GM18868 (cell line): ENCODE data around the gene BCL11A.

ENCODE experiments used
- ATAC-seq: cut with Tn5 transposase; IDR thresholded peaks from one replicate; pipeline ENCODE4 v1.9.1; 2021; ENCODE audit warnings: mild to moderate bottlenecking, moderate library complexity; ENCODE audit not compliant: unreplicated experiment

BCL11A gene

DNA sequence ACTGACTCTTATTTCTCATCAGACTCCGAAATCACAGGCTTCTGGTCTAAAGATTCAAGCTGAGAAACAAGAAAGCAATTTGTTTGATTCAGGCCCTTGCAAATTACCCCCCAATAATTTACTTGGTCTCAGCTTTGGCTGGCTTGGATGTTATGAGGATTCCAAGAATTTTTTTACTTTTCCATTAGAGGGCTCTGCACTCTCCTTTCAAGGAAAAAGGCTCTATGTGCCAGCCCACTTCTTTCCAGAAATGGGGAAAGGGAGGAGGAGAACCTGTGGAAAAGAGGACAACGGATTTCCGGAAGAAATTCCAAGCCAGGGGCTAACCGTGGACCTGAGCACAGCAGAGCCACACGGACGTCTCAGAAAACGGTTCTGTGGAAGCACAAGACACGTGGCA lies 44.4 kb downstream of the BCL11A start:
- no peak for ATAC-seq

DNA sequence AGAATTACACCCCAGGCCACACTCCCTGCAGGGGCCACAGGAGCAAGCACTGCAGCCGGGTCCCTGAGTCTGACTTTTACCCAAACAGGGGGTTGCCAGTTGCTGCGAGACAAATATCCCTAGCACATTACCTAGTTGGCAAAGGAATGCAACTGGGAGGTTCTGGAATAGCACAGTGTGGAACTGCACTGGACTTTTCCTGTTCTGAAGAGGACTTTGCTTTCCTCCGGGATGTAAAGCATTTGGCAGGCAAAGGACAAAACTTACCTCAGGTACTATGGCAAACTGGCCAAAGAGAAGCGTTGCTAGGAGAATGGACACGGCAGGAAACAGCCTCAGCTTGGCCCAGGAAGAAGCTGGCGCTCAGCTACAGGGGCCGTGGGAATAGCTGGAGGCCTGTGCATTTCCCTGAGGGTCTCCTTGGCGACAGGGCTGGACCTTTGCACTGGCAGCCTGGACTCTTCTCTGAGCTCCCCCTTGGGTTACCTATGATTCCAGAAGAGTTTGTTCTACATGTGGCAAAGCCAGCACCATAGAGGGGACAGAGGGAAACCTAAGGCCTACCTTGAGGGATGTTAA lies 45.0 kb downstream of the BCL11A start:
- ATAC-seq = no peak

DNA sequence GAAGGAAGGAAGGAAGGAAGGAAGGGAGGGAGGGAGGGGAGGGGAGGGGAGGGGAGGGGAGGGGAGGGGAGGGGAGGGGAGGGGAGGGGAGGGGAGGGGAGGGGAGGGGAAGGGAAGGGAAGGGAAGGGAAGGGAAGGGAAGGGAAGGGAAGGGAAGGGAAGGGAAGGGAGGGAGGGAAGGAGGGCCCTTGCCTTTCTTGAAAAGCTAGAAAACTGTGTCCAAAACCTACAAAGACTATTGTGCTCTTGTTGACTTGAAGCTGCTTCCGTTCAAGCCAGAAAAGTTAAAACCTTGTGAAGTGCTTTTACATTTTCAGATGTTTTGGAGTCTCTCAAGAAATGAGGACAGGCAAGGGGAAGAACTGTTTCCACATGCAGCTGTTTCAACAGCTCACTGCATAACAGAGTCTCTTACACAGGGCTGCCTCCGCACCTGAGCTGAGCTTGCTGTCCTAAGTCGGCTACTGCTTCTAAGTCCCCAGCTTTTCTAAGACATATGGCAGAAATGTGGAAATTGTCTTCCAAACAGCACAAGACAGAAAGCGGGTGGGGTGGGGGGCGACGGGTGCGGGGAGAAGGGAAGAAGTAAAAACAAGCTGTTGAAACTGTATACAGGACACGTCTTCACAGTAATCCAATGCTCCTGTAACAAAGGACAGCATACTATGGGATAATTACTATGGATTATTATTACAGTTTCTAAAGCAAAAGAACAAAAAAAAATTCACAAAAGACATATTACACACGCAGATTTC lies 46.1 kb downstream of the BCL11A start:
- peak; percentile 22 for ATAC-seq

DNA sequence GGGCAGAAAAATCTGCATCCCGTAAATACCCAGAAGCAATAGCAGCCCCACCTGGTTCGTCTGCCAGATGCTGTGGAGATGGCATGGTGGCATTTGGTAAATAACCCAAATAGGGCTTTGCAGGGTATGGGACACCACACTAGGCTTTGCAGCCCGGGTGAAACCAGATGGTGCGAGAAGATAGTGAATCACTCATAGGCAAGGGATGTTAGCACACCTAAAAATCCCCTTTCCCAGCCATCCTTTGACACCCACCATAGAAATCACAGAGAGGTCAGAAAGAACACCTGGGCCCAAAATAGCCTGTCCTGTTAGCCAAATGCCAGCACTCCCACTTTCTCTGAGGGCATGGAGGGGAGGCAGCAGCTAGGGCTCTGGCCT lies 47.6 kb downstream of the BCL11A start:
- peak; percentile 74 for ATAC-seq

DNA sequence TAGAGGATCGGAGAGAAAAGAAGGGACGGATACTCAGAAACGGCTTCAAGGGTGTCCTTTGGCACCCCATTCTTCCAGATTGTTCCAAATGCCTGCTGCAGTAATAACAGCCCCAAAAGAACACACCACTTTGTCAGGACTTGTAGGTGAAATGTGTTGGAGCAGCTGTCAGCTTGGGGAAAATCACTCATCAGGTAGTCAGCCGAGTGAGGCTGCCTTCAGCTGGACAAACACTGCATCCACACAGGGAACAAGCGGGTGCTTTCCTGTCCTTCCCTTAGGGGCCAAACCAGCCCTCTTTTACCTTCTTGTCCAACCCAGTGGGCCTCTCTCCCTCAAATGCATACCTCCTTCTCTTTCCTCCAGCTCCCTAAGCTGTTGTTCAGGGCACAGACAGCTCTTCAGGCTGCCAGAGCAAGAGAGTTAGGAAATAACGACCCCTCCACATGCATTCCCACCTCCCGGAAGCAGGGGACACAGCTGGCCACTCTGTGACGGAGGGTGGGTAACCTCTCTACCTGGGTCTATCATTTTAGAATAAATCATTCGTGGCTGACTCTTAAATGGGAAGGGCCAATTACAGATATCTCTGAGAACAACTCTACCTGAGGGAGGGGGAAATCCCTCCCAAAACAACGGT lies 48.1 kb downstream of the BCL11A start:
- no peak for ATAC-seq

DNA sequence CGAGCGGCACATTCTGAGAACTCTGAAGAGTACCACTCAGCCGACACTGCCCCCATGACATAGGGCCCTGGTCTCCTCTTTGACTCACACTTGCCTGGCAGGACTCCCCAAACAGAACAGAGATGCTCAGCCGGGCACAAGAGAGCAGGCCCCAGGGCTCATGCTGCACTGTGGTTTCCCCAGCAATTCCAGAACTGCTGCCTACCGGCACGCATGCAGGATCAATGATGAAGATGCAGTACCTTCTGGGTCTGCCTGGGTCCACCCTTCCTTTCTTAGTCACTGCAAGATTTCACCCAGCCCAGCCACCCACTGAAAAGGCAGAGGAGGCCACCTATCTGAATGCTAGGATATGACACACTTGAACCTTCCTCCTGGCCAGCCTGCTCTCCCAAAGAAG lies 49.4 kb downstream of the BCL11A start:
- ATAC-seq = peak; percentile 27

DNA sequence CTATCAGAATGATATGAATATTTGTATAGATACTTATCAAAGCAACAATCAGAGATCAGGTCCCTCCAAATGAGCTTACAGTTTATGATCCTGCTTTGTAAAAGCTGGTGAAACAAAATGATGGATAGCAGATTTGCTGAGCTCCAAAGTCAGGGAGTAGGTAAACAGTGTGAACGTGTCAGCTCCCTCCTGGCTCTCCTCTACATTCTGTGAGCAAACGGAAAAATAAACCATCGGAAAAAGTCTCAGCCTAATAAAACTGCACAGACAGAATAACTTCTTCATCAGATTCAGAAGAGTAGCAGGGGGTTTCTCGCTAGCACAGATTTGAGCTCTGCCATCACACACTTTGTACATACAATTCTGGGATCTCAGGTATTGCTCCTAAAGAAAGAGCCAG lies 51.3 kb downstream of the BCL11A start:
- no peak for ATAC-seq

DNA sequence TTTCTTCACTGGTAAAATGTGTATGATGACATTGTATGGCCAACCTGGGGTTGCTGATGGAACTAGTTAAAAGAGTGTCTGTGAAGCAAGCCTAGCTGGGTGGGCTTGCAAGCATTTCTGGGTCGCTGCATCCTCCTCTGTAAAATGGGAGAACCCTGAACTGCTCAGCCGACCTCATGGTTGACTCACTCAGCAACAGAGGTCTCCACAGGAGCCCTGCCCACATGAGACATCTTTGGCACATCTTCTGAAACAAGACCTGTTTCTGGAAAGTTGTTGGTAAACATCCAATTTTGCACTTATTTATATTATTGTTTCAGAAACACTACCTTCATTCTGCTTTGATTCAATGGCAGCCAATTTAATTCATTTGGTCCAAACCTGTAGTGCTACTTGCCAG lies 52.6 kb downstream of the BCL11A start:
- no peak for ATAC-seq

DNA sequence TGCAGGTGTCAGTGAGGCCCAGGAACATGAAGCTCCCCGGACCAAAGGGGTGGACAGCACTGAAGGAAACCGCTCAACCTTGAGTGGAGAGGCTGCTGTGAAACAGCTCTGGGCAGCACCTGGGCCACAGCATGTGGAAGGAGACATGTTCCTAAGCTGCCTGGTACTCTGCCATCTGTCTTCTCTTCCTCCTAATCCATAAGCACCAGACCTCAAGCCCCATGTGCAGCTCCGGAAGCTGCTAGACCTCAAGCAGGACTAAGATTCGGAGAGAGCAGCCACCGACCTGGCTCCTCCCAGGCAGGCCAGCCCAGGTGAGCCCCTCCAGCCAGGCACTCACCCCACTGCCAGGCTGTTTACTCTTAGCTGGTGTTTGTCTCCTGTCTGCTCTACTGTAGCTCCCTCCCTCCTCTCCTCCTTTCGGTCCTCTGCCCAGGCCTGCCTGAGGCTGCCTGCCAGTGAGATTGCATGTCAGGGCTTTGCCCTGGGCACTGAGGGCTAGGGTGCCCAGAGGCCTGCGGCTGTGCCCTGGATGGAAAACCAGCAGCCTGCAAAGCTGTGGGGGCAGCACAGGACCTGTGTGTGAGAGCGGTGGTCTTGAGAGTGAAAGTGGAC lies 53.7 kb downstream of the BCL11A start:
- no peak for ATAC-seq

DNA sequence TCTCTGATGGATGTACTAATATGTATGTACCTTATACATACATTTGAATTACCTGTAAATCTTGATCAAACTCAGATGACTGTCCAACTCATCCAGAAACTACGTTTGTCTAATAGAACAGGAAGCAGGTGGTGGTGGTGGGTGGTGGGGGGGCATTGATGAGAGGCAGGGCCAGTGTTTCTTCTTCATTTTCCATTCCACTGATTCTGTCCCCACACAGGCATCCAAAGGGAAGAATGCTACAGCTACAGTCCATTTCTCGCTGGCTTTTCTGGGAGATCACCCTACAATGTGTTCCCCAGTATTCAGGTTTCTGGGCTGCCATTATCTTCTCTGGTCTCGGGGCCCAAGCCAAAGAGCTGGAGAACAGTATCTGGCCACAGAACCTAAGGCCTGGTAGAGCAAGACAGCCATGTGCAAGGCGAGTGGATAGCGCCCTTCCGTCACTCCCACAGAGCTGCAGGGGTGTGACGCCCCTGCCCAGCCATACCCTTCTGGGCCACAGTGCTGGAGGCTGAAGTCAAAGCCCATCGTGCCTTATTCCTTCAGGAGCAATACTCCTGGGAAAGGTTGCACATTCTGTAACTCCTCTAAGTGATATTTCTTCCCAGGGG lies 54.5 kb downstream of the BCL11A start:
- ATAC-seq = peak; percentile 59

DNA sequence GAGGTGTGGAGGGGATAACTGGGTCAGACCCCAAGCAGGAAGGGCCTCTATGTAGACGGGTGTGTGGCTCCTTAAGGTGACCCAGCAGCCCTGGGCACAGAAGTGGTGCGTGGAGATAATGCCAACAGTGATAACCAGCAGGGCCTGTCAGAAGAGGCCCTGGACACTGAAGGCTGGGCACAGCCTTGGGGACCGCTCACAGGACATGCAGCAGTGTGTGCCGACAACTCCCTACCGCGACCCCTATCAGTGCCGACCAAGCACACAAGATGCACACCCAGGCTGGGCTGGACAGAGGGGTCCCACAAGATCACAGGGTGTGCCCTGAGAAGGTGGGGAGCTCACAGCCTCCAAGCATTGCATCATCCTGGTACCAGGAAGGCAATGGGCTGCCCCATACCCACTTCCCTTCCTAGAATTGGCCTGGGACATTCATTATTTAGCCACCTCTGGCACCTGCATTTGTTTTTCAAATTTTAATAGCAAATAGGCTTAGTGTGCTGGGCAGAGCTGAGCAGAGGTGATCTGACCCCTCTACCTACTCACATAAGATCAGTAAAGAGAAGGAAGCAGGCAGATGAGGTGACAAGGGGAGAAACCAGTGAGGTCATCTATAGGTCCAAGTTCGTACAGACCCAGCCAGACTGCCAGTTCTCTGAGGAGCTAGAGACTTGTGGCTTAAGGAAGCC lies 55.2 kb downstream of the BCL11A start:
- ATAC-seq = peak; percentile 36

DNA sequence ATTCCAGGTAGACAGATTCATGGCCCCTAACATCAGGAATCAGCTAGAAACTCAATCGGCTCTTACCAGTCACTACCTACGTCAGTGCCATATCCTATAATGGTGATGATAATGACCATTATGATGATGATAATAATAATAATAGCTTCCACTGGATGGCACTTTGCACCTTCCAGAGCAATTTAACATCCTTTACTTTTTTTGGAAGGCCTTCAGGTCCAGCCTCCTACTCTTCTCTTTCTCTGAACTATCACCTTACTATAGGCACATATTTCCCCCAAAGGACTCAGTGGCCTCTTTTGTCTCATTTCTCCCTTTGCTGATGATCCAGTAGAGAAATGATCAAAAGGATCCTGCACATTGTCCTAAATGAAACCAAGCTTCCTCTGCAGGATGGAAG lies 56.0 kb downstream of the BCL11A start:
- ATAC-seq = no peak

DNA sequence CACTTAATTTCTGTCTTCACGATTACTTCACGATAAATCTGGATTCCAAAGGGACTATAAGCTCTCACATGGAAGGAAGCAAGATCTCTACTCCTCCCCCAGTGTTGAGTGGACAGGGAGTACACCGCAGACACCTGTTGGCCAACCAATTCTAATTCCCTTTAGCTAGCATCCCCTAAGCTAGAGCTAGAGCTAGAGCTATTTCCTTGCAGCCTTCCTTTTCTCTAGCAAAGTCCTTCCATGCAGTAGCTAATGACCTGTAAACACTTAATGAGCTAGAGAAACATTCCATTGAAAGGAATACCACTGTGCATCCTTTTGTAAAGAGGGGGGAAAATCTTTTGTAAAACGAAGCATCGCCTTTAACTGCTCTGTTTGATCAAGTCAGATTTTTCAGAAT lies 56.5 kb downstream of the BCL11A start:
- ATAC-seq = no peak

DNA sequence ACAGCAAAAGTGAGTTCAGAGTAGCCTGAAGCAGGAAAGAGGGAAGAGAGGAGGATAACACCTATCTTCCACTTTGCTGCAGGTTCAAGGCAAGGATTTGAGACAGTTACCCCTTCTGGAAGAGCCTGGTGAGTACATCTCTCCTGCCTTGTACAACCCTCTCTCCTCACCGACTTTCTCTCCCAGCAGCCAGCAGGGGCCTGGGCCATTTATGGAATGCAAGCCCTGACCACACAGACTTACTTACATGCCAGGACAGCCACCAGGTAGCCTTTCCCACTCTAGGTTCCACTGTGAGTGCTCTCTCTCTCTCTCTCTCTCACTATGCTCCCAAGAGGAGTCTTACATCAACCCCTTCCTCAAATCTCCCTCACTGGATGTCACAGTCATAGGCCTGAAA lies 57.0 kb downstream of the BCL11A start:
- ATAC-seq = no peak

DNA sequence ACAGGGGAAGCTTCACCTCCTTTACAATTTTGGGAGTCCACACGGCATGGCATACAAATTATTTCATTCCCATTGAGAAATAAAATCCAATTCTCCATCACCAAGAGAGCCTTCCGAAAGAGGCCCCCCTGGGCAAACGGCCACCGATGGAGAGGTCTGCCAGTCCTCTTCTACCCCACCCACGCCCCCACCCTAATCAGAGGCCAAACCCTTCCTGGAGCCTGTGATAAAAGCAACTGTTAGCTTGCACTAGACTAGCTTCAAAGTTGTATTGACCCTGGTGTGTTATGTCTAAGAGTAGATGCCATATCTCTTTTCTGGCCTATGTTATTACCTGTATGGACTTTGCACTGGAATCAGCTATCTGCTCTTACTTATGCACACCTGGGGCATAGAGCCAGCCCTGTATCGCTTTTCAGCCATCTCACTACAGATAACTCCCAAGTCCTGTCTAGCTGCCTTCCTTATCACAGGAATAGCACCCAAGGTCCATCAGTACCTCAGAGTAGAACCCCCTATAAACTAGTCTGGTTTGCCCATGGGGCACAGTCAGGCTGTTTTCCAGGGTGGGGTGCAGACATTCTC lies 58.3 kb downstream of the BCL11A start:
- no peak for ATAC-seq

DNA sequence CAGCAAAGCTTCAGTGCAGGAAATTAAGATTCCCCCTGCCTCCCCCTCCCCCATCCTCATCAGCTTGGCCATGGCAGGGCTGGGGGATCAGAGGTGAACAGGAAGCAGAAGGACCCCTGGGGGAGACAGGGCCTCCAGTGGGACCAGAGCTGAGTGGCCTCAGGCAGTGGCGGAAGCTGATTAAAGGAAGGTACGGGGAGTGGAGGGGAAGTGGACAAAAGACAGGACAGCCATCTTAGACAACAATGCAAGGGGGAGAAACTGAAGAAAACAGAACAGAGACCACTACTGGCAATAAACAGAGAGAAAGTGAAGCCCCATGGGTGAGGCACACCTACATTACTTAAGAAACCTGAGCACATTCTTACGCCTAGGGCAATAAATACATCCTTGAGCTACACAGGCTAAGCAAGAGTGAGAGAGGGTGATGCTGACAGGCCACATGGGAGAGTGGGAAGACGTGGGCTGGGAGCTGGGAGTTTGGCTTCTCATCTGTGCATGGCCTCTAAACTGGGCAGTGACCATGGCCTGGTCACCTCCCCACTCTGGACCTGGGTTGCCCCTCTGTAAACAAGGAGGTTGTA lies 59.6 kb downstream of the BCL11A start:
- no peak for ATAC-seq

DNA sequence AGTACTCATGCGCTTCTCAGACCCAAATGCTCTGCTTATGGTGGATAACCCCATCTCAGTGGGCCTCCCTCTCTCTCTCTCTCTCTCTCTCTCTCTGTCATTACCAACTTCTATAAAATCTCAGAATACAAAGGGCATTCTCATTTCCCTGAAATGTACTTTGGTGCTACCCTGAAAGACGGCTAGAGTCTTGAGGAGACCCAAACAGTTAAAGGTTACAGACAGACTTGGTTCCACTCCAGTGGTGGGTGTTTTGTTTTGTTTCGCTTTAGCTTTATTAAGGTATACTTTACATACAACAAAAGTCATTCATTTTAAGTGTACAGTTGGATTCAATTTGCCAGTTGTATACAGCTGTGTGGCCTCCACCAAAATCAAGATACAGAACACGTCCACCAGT lies 60.9 kb downstream of the BCL11A start:
- ATAC-seq = peak; percentile 46

DNA sequence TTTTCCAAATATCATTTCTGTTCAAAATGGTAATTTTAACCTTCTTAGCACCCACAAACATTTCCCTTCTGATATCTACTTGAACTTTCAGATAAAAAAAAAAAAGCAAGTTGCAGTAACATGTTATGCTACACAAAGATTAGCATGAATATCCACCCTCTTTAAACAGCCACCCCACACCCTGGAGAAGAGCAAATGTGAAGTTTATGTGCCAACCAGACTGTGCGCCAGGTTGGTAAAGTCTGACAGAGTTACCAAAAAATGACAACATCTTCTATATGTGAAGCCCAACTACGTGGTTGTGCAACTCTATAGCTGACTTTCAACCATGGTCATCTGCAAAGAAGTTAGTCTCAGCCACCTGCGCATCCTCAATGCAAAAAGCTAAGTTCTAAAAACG lies 62.6 kb downstream of the BCL11A start:
- ATAC-seq = no peak

DNA sequence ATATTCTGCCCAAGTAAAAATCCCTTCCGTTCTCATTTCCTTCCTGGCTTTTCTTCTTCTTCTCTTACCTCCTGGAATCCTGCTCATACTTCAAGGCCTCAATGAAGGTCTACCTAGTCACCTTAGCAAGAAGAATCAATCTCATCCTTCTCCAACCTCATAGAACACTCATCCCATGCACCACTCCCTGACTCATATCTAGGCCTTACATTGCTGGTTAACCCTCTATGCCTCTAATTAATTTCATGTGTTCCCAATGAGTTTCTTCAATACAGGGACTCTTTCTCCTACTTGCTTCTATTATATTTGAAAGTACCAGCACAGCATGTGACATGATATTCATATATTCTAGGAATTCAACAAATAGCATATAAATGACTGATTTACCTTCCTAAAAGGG lies 63.0 kb downstream of the BCL11A start:
- ATAC-seq = no peak

DNA sequence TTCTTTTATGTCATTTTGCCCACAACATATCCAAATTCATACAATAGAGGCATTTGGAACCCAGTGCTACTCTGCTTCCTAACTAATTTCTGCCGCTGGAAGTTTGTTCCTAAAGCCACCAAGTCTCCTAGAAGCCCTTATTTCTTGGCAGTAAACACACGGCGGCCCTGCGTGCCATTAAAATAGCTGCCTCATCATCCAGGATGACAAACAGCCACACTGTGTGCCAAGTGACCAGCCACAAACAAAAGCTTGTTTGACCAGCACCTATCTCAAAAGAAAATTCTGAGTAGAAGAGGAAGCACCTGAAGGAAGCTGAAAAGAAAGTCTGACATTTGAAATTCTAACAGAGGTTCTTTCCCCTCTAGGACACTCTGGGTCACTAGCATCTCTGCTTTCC lies 64.2 kb downstream of the BCL11A start:
- ATAC-seq = no peak
